Progenitor cell of endocrine pancreas (in vitro differentiated cells): Measurements from ENCODE around the gene SIGLEC12. TPM values are rescaled to one million over a fixed set of nuclear protein-coding genes. Genes with fewer than 3 reads are reported as not detected.

Source experiments
- DNase-seq: peaks from one replicate; pipeline ENCODE4 v3.0.0; 2021; ENCODE audit warnings: low spot score; ENCODE audit not compliant: unreplicated experiment
- H3K27ac Mint-ChIP-seq: 2 replicates; pipeline ENCODE4 v1.8.0; 2021; ENCODE audit warnings: mild to moderate bottlenecking, moderate library complexity, mixed read lengths
- H3K27me3 Mint-ChIP-seq: 2 replicates; pipeline ENCODE4 v1.8.0; 2021; ENCODE audit warnings: mixed read lengths
- H3K36me3 Mint-ChIP-seq: 2 replicates; pipeline ENCODE4 v1.8.0; 2022; ENCODE audit warnings: mixed read lengths; ENCODE audit not compliant: insufficient read depth
- H3K4me1 Mint-ChIP-seq: 2 replicates; pipeline ENCODE4 v1.8.0; 2021; ENCODE audit warnings: low read depth, mixed read lengths
- H3K4me3 Mint-ChIP-seq: 2 replicates; pipeline ENCODE4 v1.8.0; 2021; ENCODE audit warnings: low read depth, mild to moderate bottlenecking, moderate library complexity, mixed read lengths
- H3K9me3 Mint-ChIP-seq: 2 replicates; pipeline ENCODE4 v1.8.0; 2021; ENCODE audit warnings: low read depth, mixed read lengths
- total RNA-seq: library from RNA; stranded (reverse); gene quantifications from 2 replicates; pipeline ENCODE4 v1.2.1, GENCODE V29; 2021
- TF ChIP-seq, protein P1 (sequence below): fragments of 200-600 bp; sonication (generic); IDR thresholded peaks from one replicate; pipeline ENCODE4 v1.5.0; 2021; ENCODE audit warnings: antibody characterized with exemption, mild to moderate bottlenecking; ENCODE audit not compliant: unreplicated experiment

The SIGLEC12 gene
- total RNA-seq, 1 donor from 2014 or later, result not detected

GRCh38 chr19:51508059-51508733, 6.6 kb upstream of the SIGLEC12 start:
- Mint-ChIP-seq H3K36me3 (no peaks in the 10 kb centered on the region), H3K4me1 (no peaks in the 10 kb centered on the region), H3K27ac (no peak overlapping the region), H3K4me3 (no peak overlapping the region), H3K9me3 (peaks cover 5% of the 10 kb centered on the region), H3K27me3 (peaks cover 23% of the 10 kb centered on the region)
- TF ChIP-seq, protein P1, sequence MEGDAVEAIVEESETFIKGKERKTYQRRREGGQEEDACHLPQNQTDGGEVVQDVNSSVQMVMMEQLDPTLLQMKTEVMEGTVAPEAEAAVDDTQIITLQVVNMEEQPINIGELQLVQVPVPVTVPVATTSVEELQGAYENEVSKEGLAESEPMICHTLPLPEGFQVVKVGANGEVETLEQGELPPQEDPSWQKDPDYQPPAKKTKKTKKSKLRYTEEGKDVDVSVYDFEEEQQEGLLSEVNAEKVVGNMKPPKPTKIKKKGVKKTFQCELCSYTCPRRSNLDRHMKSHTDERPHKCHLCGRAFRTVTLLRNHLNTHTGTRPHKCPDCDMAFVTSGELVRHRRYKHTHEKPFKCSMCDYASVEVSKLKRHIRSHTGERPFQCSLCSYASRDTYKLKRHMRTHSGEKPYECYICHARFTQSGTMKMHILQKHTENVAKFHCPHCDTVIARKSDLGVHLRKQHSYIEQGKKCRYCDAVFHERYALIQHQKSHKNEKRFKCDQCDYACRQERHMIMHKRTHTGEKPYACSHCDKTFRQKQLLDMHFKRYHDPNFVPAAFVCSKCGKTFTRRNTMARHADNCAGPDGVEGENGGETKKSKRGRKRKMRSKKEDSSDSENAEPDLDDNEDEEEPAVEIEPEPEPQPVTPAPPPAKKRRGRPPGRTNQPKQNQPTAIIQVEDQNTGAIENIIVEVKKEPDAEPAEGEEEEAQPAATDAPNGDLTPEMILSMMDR, result no peak
- DNase-seq, result no peak

- DNase-seq, result no peak
- H3K4me3 Mint-ChIP-seq, result no peak overlapping the region
- H3K27ac Mint-ChIP-seq, result no peak overlapping the region
- no peaks in the 10 kb centered on the region for H3K36me3 Mint-ChIP-seq
- TF ChIP-seq, protein P1, result no peak
- H3K9me3 Mint-ChIP-seq, result peaks cover 7% of the 10 kb centered on the region
- no peaks in the 10 kb centered on the region for H3K4me1 Mint-ChIP-seq
- peaks cover 21% of the 10 kb centered on the region for H3K27me3 Mint-ChIP-seq
These were observed 6.0 kb upstream of the SIGLEC12 start for GRCh38 chr19:51507640-51508058.

- TF ChIP-seq, protein P1, result no peak
- Mint-ChIP-seq H3K27ac (no peak overlapping the region), H3K4me3 (no peak overlapping the region), H3K9me3 (peaks cover 7% of the 10 kb centered on the region), H3K36me3 (no peaks in the 10 kb centered on the region), H3K4me1 (no peaks in the 10 kb centered on the region), H3K27me3 (peaks cover 19% of the 10 kb centered on the region)
- no peak for DNase-seq
These were observed 5.6 kb upstream of the SIGLEC12 start for GRCh38 chr19:51507192-51507591.

DNA sequence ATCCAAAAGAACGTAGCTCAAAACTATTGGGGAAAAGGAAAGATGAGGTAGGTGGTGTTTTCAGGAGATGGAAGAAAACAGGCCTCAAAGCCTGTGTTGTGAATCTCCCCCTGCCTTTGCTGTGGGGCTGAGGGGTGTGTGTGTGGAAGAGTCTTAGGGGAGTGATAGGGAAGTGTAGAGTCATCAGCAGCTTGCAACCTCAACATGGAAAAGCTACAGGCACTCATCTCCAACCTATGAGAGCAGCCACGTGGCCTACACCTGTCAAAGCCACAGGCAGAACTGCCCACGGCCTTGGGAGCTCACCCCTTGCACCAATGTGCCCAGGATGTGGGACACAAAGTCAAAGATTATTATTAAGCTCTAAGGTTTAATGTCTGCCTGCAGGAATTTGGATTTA, 4.3 kb upstream of the SIGLEC12 start:
- TF ChIP-seq, protein P1, result no peak
- H3K27me3 Mint-ChIP-seq, result peaks cover 14% of the 10 kb centered on the region
- peaks cover 7% of the 10 kb centered on the region for H3K9me3 Mint-ChIP-seq
- DNase-seq, result no peak
- H3K27ac Mint-ChIP-seq, result no peak overlapping the region
- H3K36me3 Mint-ChIP-seq, result no peaks in the 10 kb centered on the region
- no peak overlapping the region for H3K4me3 Mint-ChIP-seq
- H3K4me1 Mint-ChIP-seq, result no peaks in the 10 kb centered on the region

DNA sequence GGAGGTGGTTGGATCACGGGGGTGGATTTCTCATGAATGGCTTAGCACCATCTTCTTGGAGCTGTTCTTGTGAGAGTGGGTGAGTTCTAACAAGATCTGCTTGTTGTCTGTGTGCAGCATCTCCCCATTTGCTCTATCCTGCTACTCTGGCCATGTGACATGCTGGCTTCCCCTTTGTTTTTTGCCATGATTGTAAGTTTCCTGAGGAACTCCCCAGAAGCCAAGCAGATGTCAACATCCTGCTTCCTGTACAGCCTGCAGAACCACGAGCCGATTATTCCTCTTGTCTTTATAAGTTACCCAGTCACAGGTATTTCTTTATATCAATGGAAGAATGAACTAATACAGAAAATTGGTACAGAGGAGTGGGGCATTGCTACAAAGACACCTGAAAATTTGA, 2.3 kb upstream of the SIGLEC12 start:
- H3K27ac Mint-ChIP-seq, result no peak overlapping the region
- H3K4me1 Mint-ChIP-seq, result no peaks in the 10 kb centered on the region
- H3K27me3 Mint-ChIP-seq, result peaks cover 10% of the 10 kb centered on the region
- no peak overlapping the region for H3K4me3 Mint-ChIP-seq
- peaks cover 7% of the 10 kb centered on the region for H3K9me3 Mint-ChIP-seq
- no peak for DNase-seq
- TF ChIP-seq, protein P1, result no peak
- H3K36me3 Mint-ChIP-seq, result no peaks in the 10 kb centered on the region
